ENCODE measurements around the gene PACRGL. TPM values are rescaled to one million over a fixed set of nuclear protein-coding genes. Genes with fewer than 3 reads are reported as not detected.

The PACRGL gene
- total RNA-seq, 1 experiment from 2014 or later: 13.5 TPM

- TF ChIP-seq ZNF281 (CRISPR knock-in tag; IDR thresholded peaks at IDR 0.05) (no peak), AFF4 (CRISPR knock-in tag; IDR thresholded peaks at IDR 0.05; ENCODE audit: borderline replicate concordance) (no peak), NFATC4 (CRISPR knock-in tag; IDR thresholded peaks at IDR 0.05) (no peak)
Measured at GRCh38 chr4:20696815-20697214, 3.4 kb upstream of the PACRGL start (continued).

- DNase-seq (ENCODE audit: low spot score) (no peak), ATAC-seq (no peak)
- CTCF ChIA-PET: interaction anchor here (0.6 kb wide), 1 partner anchor 187 kb away, joined by 5 read pairs; no protein-coding TSS in a partner anchor
- Mint-ChIP-seq H3K36me3 (no peaks in the 10 kb centered on the region), H3K27me3 (ENCODE audit: low read depth) (no peaks in the 10 kb centered on the region), H3K9me3 (no peaks in the 10 kb centered on the region), H3K4me3 (no peak overlapping the region), H3K27ac (no peak overlapping the region), H3K4me1 (peaks cover 11% of the 10 kb centered on the region)
- TF ChIP-seq SMAD4 (CRISPR knock-in tag; IDR thresholded peaks at IDR 0.05) (no peak), NFYB (CRISPR knock-in tag; conservative IDR thresholded peaks at IDR 0.05; ENCODE audit: low read depth) (no peak), IRF2 (CRISPR knock-in tag; IDR thresholded peaks at IDR 0.05; ENCODE audit: borderline replicate concordance, low read depth) (no peak), TP53 (CRISPR knock-in tag; IDR thresholded peaks at IDR 0.05) (no peak), MLX (CRISPR knock-in tag; IDR thresholded peaks at IDR 0.05) (no peak), FOXP1 (CRISPR knock-in tag; IDR thresholded peaks at IDR 0.05; ENCODE audit: borderline replicate concordance) (no peak), E2F1 (CRISPR knock-in tag; IDR thresholded peaks at IDR 0.05) (no peak), MAX (CRISPR knock-in tag; IDR thresholded peaks at IDR 0.05) (no peak), TCF7 (CRISPR knock-in tag; IDR thresholded peaks at IDR 0.05; ENCODE audit: low read depth) (no peak), SOX15 (CRISPR knock-in tag; IDR thresholded peaks at IDR 0.05) (no peak), JUN (CRISPR knock-in tag; IDR thresholded peaks at IDR 0.05) (no peak)
- POLR2A ChIA-PET: no interaction called here
Measured at GRCh38 chr4:20698382-20698781, 1.9 kb upstream of the PACRGL start.

- H3K27ac Mint-ChIP-seq: no peak overlapping the region
- H3K4me1 Mint-ChIP-seq: peaks cover 11% of the 10 kb centered on the region
- POLR2A ChIA-PET: no interaction called here
- DNase-seq (ENCODE audit: low spot score) (no peak), ATAC-seq (no peak)
- H3K27me3 Mint-ChIP-seq (ENCODE audit: low read depth): no peaks in the 10 kb centered on the region
- no peaks in the 10 kb centered on the region; the same call in 1 of the 2 replicates for H3K36me3 Mint-ChIP-seq
- no peaks in the 10 kb centered on the region for H3K9me3 Mint-ChIP-seq
- CTCF ChIA-PET: no interaction called here
- no peak overlapping the region for H3K4me3 Mint-ChIP-seq
- no peak for TF ChIP-seq NFE2L1 (CRISPR knock-in tag; IDR thresholded peaks at IDR 0.05)
- TF ChIP-seq NR3C1 (CRISPR knock-in tag; conservative IDR thresholded peaks at IDR 0.05; ENCODE audit: low read depth): no peak
- TF ChIP-seq ERG (CRISPR knock-in tag; IDR thresholded peaks at IDR 0.05): no peak
- TF ChIP-seq MXD4 (CRISPR knock-in tag; IDR thresholded peaks at IDR 0.05; ENCODE audit: borderline replicate concordance): no peak
- no peak for TF ChIP-seq FOXJ3 (CRISPR knock-in tag; IDR thresholded peaks at IDR 0.05; ENCODE audit: borderline replicate concordance)
- TF ChIP-seq KAT7 (CRISPR knock-in tag; IDR thresholded peaks at IDR 0.05; ENCODE audit: borderline replicate concordance): no peak
- no peak for TF ChIP-seq SMAD4 (CRISPR knock-in tag; IDR thresholded peaks at IDR 0.05)
- no peak for TF ChIP-seq HMGXB4 (CRISPR knock-in tag; IDR thresholded peaks at IDR 0.05)
- TF ChIP-seq ATF3 (CRISPR knock-in tag; conservative IDR thresholded peaks at IDR 0.05): no peak
- no peak for TF ChIP-seq SP1 (CRISPR knock-in tag; conservative IDR thresholded peaks at IDR 0.05)
Measured at GRCh38 chr4:20698820-20699219, 1.4 kb upstream of the PACRGL start.
